PC-9 (cell line): ENCODE data around the gene VIPR1. TPM values are rescaled to one million over a fixed set of nuclear protein-coding genes. Genes with fewer than 3 reads are reported as not detected.
A peak's percentile ranks its signal among the peaks of the same experiment; 100 is the strongest.

Experiments used
- BruUV-seq: library from RNA; stranded (reverse); fragments of 400-500 nt; replicated peaks from 2 replicates; lab custom pipeline; 2021; lab: Mats Ljungman, UMichigan
- CTCF ChIA-PET: fragments of 300-600 bp; sonication (Branson Sonifier 250); formaldehyde crosslinking; loops from one replicate; lab custom pipeline; 2022; ENCODE audit warnings: antibody characterized with exemption; lab: Charles Lee
- POLR2A ChIA-PET: fragments of 300-600 bp; sonication (Branson Sonifier 250); formaldehyde crosslinking; loops from one replicate; lab custom pipeline; 2022; ENCODE audit warnings: antibody characterized with exemption; ENCODE audit not compliant: unreplicated experiment; lab: Charles Lee
- DNase-seq, 2 experiments: peaks; one replicate each; pipeline versions ENCODE4 v3.0.0 to v3.0.0-alpha.2; 2015 to 2022; ENCODE audit warnings: mixed read lengths in 1 of 2
- H2AFZ ChIP-seq: fragments of 200-600 bp; sonication (generic); 2 replicates; pipeline ENCODE4 v1.8.1; 2017; ENCODE audit warnings: antibody characterized with exemption
- H3F3A ChIP-seq: fragments of 200-600 bp; sonication (generic); 2 replicates; pipeline ENCODE4 v1.8.1; 2017; ENCODE audit warnings: antibody characterized with exemption, mild to moderate bottlenecking, low read depth; ENCODE audit not compliant: insufficient read depth
- H3K27ac ChIP-seq: fragments of 200-600 bp; sonication (generic); 2 replicates; pipeline ENCODE4 v1.6.1; 2016; ENCODE audit warnings: mixed run types
- H3K27me3 ChIP-seq: fragments of 200-600 bp; sonication (generic); 2 replicates; pipeline ENCODE4 v1.6.1; 2016; ENCODE audit warnings: low read depth, mixed run types; ENCODE audit not compliant: insufficient read depth
- H3K36me3 ChIP-seq: fragments of 200-600 bp; sonication (generic); 2 replicates; pipeline ENCODE4 v1.6.1; 2016; ENCODE audit warnings: low read depth, mixed run types
- H3K4me1 ChIP-seq: fragments of 200-600 bp; sonication (generic); replicated peaks from 2 replicates; pipeline ENCODE4 v1.6.1; 2016; ENCODE audit warnings: mixed run types; ENCODE audit not compliant: insufficient read depth
- H3K4me2 ChIP-seq: fragments of 200-600 bp; sonication (generic); 2 replicates; pipeline ENCODE4 v1.6.1; 2017; ENCODE audit warnings: mixed run types
- H3K4me3 ChIP-seq: fragments of 200-600 bp; sonication (generic); 2 replicates; pipeline ENCODE4 v1.6.1; 2016; ENCODE audit warnings: mixed run types
- H3K79me2 ChIP-seq: fragments of 200-600 bp; sonication (generic); 2 replicates; pipeline ENCODE4 v1.6.1; 2017; ENCODE audit warnings: low read depth, mixed run types
- H3K9me2 ChIP-seq: fragments of 200-600 bp; sonication (generic); 2 replicates; pipeline ENCODE4 v1.8.1; 2017; ENCODE audit warnings: mild to moderate bottlenecking; ENCODE audit not compliant: insufficient read depth
- H3K9me3 ChIP-seq: fragments of 200-600 bp; sonication (generic); 2 replicates; pipeline ENCODE4 v1.8.1; 2016; ENCODE audit warnings: low read depth; ENCODE audit not compliant: insufficient read depth
- H4K20me1 ChIP-seq: fragments of 200-600 bp; sonication (generic); 2 replicates; pipeline ENCODE4 v1.8.1; 2017; ENCODE audit not compliant: insufficient read depth
- EZH2 ChIP-seq: fragments of 200-600 bp; sonication (generic); IDR thresholded peaks from 2 replicates; pipeline ENCODE4 v1.8.0; 2017; ENCODE audit warnings: antibody characterized with exemption, low read depth
- intact Hi-C: fragments of 100-400 bp; cut with micrococcal nuclease; formaldehyde crosslinking; loops from one replicate; pipeline ENCODE4 v1.10.0; 2022; ENCODE audit not compliant: unreplicated experiment
- total RNA-seq: library from RNA; stranded (reverse); gene quantifications from 2 replicates; pipeline ENCODE4 v1.2.3, GENCODE V29; 2021
- TF ChIP-seq, protein P1 (sequence below): fragments of 200-600 bp; sonication (generic); conservative IDR thresholded peaks from 2 replicates; pipeline ENCODE4 v1.6.1; 2017; ENCODE audit warnings: mixed run types, antibody characterized with exemption, mild to moderate bottlenecking, moderate library complexity

VIPR1 gene
- total RNA-seq, 1 experiment from 2014 or later, result 23.9 TPM

DNA sequence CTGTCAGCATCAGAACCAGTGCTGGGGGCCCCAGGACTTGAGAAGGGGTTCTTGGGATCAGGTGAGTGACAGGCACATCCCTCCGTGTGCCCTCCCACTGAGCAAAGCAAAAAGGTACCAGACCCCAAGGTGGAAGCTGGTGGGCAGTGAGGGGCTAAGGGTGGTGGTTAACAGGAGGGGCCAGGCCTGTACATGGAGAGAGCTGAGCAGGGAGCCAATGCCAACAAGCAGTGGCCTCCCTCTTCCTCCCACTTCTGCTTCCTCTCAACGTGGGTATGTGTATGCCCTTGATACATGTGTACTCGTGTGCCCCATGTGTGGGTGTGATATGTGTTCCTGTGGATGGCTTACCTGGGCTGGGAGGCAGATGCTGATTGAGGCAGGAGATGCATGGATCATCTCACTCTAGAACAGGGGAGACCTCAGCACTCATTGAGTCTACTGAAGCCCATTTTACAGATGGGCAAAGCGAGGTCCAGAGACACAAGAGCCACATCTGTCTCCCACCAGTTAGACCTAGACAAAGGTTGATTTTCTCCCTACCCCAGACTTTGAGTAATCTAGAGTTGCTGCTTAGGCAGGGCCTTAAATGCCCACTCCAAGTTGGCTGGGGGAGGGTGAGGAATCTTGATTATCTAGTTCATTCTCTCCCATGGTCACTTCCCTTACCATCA, 945 bp downstream of the VIPR1 start:
- ChIA-PET CTCF (no interaction called here), POLR2A (no interaction called here)
- Histone ChIP-seq H3K9me3 (no peaks in the 10 kb centered on the region), H3K4me2 (peak overlapping the region; percentile 82), H3F3A (peaks cover 17% of the 10 kb centered on the region), H2AFZ (0 out of 2 replicates have a peak overlapping the region, but pooled peaks have one; percentile 58), H3K27ac (no peak overlapping the region), H3K79me2 (peaks cover 13% of the 10 kb centered on the region), H3K9me2 (no peaks in the 10 kb centered on the region), H3K4me1 (peaks cover 38% of the 10 kb centered on the region), H4K20me1 (no peaks in the 10 kb centered on the region), H3K27me3 (no peaks in the 10 kb centered on the region), H3K36me3 (no peaks in the 10 kb centered on the region), H3K4me3 (peak overlapping the region; percentile 64)
- no peak for DNase-seq
- TSS peak; percentile 38 for BruUV-seq
- TF ChIP-seq, protein P1, sequence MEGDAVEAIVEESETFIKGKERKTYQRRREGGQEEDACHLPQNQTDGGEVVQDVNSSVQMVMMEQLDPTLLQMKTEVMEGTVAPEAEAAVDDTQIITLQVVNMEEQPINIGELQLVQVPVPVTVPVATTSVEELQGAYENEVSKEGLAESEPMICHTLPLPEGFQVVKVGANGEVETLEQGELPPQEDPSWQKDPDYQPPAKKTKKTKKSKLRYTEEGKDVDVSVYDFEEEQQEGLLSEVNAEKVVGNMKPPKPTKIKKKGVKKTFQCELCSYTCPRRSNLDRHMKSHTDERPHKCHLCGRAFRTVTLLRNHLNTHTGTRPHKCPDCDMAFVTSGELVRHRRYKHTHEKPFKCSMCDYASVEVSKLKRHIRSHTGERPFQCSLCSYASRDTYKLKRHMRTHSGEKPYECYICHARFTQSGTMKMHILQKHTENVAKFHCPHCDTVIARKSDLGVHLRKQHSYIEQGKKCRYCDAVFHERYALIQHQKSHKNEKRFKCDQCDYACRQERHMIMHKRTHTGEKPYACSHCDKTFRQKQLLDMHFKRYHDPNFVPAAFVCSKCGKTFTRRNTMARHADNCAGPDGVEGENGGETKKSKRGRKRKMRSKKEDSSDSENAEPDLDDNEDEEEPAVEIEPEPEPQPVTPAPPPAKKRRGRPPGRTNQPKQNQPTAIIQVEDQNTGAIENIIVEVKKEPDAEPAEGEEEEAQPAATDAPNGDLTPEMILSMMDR, result no peak
- TF ChIP-seq EZH2, result no peak
- intact Hi-C loops, result no loop called here

DNA sequence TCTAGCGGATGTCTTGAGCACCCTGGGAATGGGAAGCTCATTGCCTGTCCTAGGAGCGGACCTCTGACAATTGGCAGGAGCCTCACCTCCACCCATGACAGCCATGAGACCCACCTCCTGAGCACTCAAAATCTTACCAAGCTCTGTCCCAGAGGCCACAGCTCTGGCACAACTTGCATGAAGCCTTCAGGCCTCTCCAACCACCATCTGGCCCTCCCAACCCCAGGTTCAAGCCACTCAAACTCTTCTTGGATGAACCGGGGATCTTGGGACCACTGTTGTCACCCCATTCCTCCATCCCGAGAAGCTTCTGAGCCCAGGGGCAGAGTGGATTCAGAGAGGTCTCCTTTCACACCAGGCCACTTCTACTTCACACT, 1.5 kb downstream of the VIPR1 start:
- intact Hi-C loops, result no loop called here
- peaks cover 13% of the 10 kb centered on the region for H3K79me2 ChIP-seq
- H2AFZ ChIP-seq, result no peak overlapping the region
- no TSS peak for BruUV-seq
- no peak for DNase-seq
- no peaks in the 10 kb centered on the region for H3K9me3 ChIP-seq
- H3F3A ChIP-seq, result peaks cover 15% of the 10 kb centered on the region
- CTCF ChIA-PET, result no interaction called here
- H3K4me3 ChIP-seq, result peak overlapping the region; percentile 64; the same call in 1 of the 2 replicates
- no peaks in the 10 kb centered on the region for H3K9me2 ChIP-seq
- peak overlapping the region; percentile 82 for H3K4me2 ChIP-seq
- H3K4me1 ChIP-seq, result peaks cover 35% of the 10 kb centered on the region
- TF ChIP-seq, protein P1, result no peak
- TF ChIP-seq EZH2, result no peak
- H3K27me3 ChIP-seq, result no peaks in the 10 kb centered on the region
- H4K20me1 ChIP-seq, result no peaks in the 10 kb centered on the region
- POLR2A ChIA-PET, result no interaction called here
- H3K36me3 ChIP-seq, result no peaks in the 10 kb centered on the region
- no peak overlapping the region for H3K27ac ChIP-seq

DNA sequence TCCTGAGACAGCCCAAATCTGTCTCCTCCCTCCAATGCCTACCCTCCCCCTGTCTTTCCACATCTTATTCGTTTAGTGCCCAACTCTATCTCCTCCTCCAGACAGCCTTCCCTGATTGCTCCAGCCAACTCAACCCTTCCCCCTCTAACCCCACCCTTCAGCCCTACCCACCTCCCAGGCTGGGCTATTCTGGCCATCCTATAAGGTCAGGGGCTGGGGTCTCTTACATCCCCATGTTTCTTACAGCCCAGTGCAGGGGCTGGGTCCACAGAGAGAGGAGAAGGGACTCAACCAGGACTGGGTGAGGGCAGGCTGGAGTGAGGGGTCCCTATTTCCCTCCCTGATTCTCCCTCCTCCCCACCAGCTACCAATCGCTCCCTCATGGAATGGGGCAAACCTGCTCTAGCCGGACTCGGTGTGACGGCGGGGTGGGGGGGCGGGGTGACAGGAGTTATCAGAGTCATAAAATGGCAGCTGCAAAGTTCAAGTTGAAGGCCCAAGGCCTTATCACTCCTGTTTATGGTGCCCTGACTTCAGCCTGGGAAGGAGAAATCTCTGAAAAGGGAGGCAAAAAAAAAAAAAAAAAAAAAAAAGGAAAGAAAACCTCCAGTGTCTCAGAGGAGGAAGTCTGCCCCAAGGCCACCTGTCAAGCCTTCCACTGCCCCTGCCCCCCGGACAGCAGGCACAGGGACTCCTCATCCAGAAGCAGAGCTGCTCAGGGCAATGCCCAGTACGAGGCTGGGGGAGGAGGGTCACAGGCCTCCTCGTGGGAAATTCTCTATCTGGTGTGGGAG, 2.1 kb downstream of the VIPR1 start:
- Histone ChIP-seq H2AFZ (no peak overlapping the region), H3K27ac (no peak overlapping the region), H3K27me3 (no peaks in the 10 kb centered on the region), H4K20me1 (no peaks in the 10 kb centered on the region), H3K36me3 (no peaks in the 10 kb centered on the region), H3K4me3 (no peak overlapping the region), H3K4me1 (peaks cover 35% of the 10 kb centered on the region), H3K4me2 (peak overlapping the region; percentile 82; the same call in 1 of the 2 replicates), H3K9me2 (no peaks in the 10 kb centered on the region), H3K79me2 (peaks cover 13% of the 10 kb centered on the region), H3K9me3 (no peaks in the 10 kb centered on the region), H3F3A (peaks cover 15% of the 10 kb centered on the region)
- ChIA-PET POLR2A (no interaction called here), CTCF (no interaction called here)
- TF ChIP-seq, protein P1, result no peak
- no peak for TF ChIP-seq EZH2
- BruUV-seq, result no TSS peak
- intact Hi-C loops, result no loop called here
- no peak for DNase-seq
